ENCODE data around the gene GTF2A1. TPM values are rescaled to one million over a fixed set of nuclear protein-coding genes. Genes with fewer than 3 reads are reported as not detected.

The GTF2A1 gene
- total RNA-seq, 4 donors from 2014 or later: 32.1 to 39.7 (median 35.5) TPM

- 91 to 94% methylated on average over 1 of the region's 1 CpG for WGBS, 2 donors
- TF ChIP-seq, protein P1, sequence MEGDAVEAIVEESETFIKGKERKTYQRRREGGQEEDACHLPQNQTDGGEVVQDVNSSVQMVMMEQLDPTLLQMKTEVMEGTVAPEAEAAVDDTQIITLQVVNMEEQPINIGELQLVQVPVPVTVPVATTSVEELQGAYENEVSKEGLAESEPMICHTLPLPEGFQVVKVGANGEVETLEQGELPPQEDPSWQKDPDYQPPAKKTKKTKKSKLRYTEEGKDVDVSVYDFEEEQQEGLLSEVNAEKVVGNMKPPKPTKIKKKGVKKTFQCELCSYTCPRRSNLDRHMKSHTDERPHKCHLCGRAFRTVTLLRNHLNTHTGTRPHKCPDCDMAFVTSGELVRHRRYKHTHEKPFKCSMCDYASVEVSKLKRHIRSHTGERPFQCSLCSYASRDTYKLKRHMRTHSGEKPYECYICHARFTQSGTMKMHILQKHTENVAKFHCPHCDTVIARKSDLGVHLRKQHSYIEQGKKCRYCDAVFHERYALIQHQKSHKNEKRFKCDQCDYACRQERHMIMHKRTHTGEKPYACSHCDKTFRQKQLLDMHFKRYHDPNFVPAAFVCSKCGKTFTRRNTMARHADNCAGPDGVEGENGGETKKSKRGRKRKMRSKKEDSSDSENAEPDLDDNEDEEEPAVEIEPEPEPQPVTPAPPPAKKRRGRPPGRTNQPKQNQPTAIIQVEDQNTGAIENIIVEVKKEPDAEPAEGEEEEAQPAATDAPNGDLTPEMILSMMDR (IDR thresholded peaks at IDR 0.05): no peak
- no peak for TF ChIP-seq POLR2A (IDR thresholded peaks at IDR 0.05)
- no peak overlapping the region for H3K4me3 ChIP-seq (ENCODE audit: low read depth, poor library complexity, severe bottlenecking)
- intact Hi-C loops (cut with DNase I; ENCODE audit: low total_unique reads): loop anchor here (5.0 kb wide), 1 partner anchor 188 kb away; no protein-coding TSS in a partner anchor
- no peak for DNase-seq (ENCODE audit: low spot score in 2 of 2)
Measured at GRCh38 chr14:81264671-81265070, 43.9 kb upstream of the GTF2A1 start.

GRCh38 chr14:81263777-81264410 is 43.1 kb upstream of the GTF2A1 start:
- intact Hi-C loops (cut with DNase I; ENCODE audit: low total_unique reads): no loop called here
- H3K4me3 ChIP-seq (ENCODE audit: low read depth, poor library complexity, severe bottlenecking): no peak overlapping the region
- WGBS, 2 donors: 82 to 91% methylated on average over 4 of the region's 4 CpGs
- TF ChIP-seq, protein P1 (IDR thresholded peaks at IDR 0.05): no peak
- no peak for DNase-seq (ENCODE audit: low spot score in 2 of 2)

- WGBS, 2 donors: 65 to 76% methylated on average over 3 of the region's 3 CpGs
- intact Hi-C loops (cut with DNase I; ENCODE audit: low total_unique reads): no loop called here
- TF ChIP-seq POLR2A (IDR thresholded peaks at IDR 0.05): no peak
- TF ChIP-seq, protein P1 (IDR thresholded peaks at IDR 0.05): no peak
- H3K4me3 ChIP-seq (ENCODE audit: low read depth, poor library complexity, severe bottlenecking): no peak overlapping the region
- no peak for DNase-seq (ENCODE audit: low spot score in 2 of 2)
Measured at GRCh38 chr14:81261176-81261575, 40.4 kb upstream of the GTF2A1 start.

- H3K4me3 ChIP-seq (ENCODE audit: low read depth, poor library complexity, severe bottlenecking): no peak overlapping the region
- TF ChIP-seq, protein P1 (IDR thresholded peaks at IDR 0.05): no peak
- no peak for TF ChIP-seq POLR2A (IDR thresholded peaks at IDR 0.05)
- DNase-seq (ENCODE audit: low spot score in 2 of 2): no peak
- 94 to 95% methylated on average over 3 of the region's 3 CpGs for WGBS, 2 donors
- intact Hi-C loops (cut with DNase I; ENCODE audit: low total_unique reads): no loop called here
Measured at GRCh38 chr14:81260732-81261131, 40.0 kb upstream of the GTF2A1 start.

- DNase-seq (ENCODE audit: low spot score in 2 of 2): no peak
- intact Hi-C loops (cut with DNase I; ENCODE audit: low total_unique reads): no loop called here
- 76 to 82% methylated on average over 2 of the region's 2 CpGs for WGBS, 2 donors
Measured at GRCh38 chr14:81256289-81256960, 35.7 kb upstream of the GTF2A1 start.

More at GRCh38 chr14:81256289-81256960, 35.7 kb upstream of the GTF2A1 start:
- no peak for TF ChIP-seq POLR2A (IDR thresholded peaks at IDR 0.05)
- TF ChIP-seq, protein P1 (IDR thresholded peaks at IDR 0.05): no peak
- H3K4me3 ChIP-seq (ENCODE audit: low read depth, poor library complexity, severe bottlenecking): no peak overlapping the region
